H7 (cell line): ENCODE results near the gene PLIN4. TPM values are rescaled to one million over a fixed set of nuclear protein-coding genes. Genes with fewer than 3 reads are reported as not detected.

Source experiments
- DNase-seq: peaks from one replicate; pipeline ENCODE4 v3.0.0; 2012
- H3K27me3 ChIP-seq: 2 replicates; pipeline ENCODE4 v1.6.0; 2011; ENCODE audit warnings: mild to moderate bottlenecking, low read length; ENCODE audit not compliant: control insufficient read depth, insufficient read depth
- H3K36me3 ChIP-seq: replicated peaks from 2 replicates; pipeline ENCODE4 v1.5.1; 2011; ENCODE audit warnings: low read length; ENCODE audit not compliant: control insufficient read depth, insufficient read depth
- H3K4me3 ChIP-seq: 2 replicates; pipeline ENCODE4 v1.5.1; 2011; ENCODE audit warnings: low read depth, mild to moderate bottlenecking, control low read depth, low read length, moderate library complexity; ENCODE audit not compliant: insufficient read depth
- total RNA-seq: library from RNA; depleted of rRNA; stranded (reverse); fragments of >200 nt; shearing (Covaris generic); gene quantifications from 2 replicates; pipeline ENCODE4 v1.2.3, GENCODE V29; 2014

Gene PLIN4
- total RNA-seq, 1 experiment from 2014 or later: 0.10 TPM

- Histone ChIP-seq H3K4me3 (no peak overlapping the region), H3K27me3 (peaks cover 12% of the 10 kb centered on the region), H3K36me3 (no peaks in the 10 kb centered on the region)
- no peak for DNase-seq
These were observed 6.8 kb downstream of the PLIN4 start for GRCh38 chr19:4511300-4512054.

- H3K4me3 ChIP-seq: no peak overlapping the region
- DNase-seq: no peak
- H3K27me3 ChIP-seq: peaks cover 9% of the 10 kb centered on the region
- no peaks in the 10 kb centered on the region; the same call in 1 of the 2 replicates for H3K36me3 ChIP-seq
These were observed 7.6 kb downstream of the PLIN4 start for GRCh38 chr19:4510435-4511255.

GRCh38 chr19:4508698-4509097 is 9.6 kb downstream of the PLIN4 start:
- Histone ChIP-seq H3K27me3 (peaks cover 7% of the 10 kb centered on the region), H3K36me3 (peaks cover 2% of the 10 kb centered on the region), H3K4me3 (no peak overlapping the region)
- peak; percentile 53 for DNase-seq

GRCh38 chr19:4507804-4508203 is 10.5 kb downstream of the PLIN4 start:
- no peak overlapping the region for H3K4me3 ChIP-seq
- peaks cover 3% of the 10 kb centered on the region for H3K36me3 ChIP-seq
- peak; percentile 68 for DNase-seq
- H3K27me3 ChIP-seq: peaks cover 5% of the 10 kb centered on the region

- DNase-seq: no peak
- peaks cover 5% of the 10 kb centered on the region for H3K27me3 ChIP-seq
- H3K36me3 ChIP-seq: peaks cover 4% of the 10 kb centered on the region
- H3K4me3 ChIP-seq: no peak overlapping the region
These were observed 11.2 kb downstream of the PLIN4 start for GRCh38 chr19:4507150-4507452.

- H3K27me3 ChIP-seq: peaks cover 2% of the 10 kb centered on the region
- DNase-seq: peak; percentile 47
- H3K36me3 ChIP-seq: peaks cover 4% of the 10 kb centered on the region
- H3K4me3 ChIP-seq: no peak overlapping the region
These were observed 11.7 kb downstream of the PLIN4 start for GRCh38 chr19:4506449-4507149.

- peak; percentile 53 for DNase-seq
- Histone ChIP-seq H3K36me3 (peaks cover 4% of the 10 kb centered on the region), H3K4me3 (no peak overlapping the region), H3K27me3 (peaks cover 2% of the 10 kb centered on the region)
These were observed 12.5 kb downstream of the PLIN4 start for GRCh38 chr19:4505570-4506448.

- H3K27me3 ChIP-seq: peaks cover 2% of the 10 kb centered on the region; the same call in 1 of the 2 replicates
- peaks cover 4% of the 10 kb centered on the region for H3K36me3 ChIP-seq
- peak; percentile 60 for DNase-seq
- no peak overlapping the region for H3K4me3 ChIP-seq
These were observed 13.3 kb downstream of the PLIN4 start for GRCh38 chr19:4504891-4505569.

GRCh38 chr19:4504297-4504701 is 14.0 kb downstream of the PLIN4 start:
- Histone ChIP-seq H3K36me3 (peaks cover 4% of the 10 kb centered on the region), H3K27me3 (0 out of 2 replicates have a peak, but pooled peaks cover 2% of the 10 kb centered on the region), H3K4me3 (no peak overlapping the region)
- DNase-seq: peak; percentile 65

- peak; percentile 53 for DNase-seq
- H3K4me3 ChIP-seq: no peak overlapping the region
These were observed 14.5 kb downstream of the PLIN4 start for GRCh38 chr19:4503825-4504170.

GRCh38 chr19:4503132-4503824 is 15.0 kb downstream of the PLIN4 start:
- DNase-seq: peak; percentile 67
- H3K36me3 ChIP-seq: peaks cover 4% of the 10 kb centered on the region

More at GRCh38 chr19:4503825-4504170, 14.5 kb downstream of the PLIN4 start:
- Histone ChIP-seq H3K36me3 (peaks cover 4% of the 10 kb centered on the region), H3K27me3 (0 out of 2 replicates have a peak, but pooled peaks cover 2% of the 10 kb centered on the region)

GRCh38 chr19:4502282-4503131 is 15.8 kb downstream of the PLIN4 start:
- DNase-seq: peak; percentile 56
- Histone ChIP-seq H3K27me3 (no peaks in the 10 kb centered on the region), H3K4me3 (no peak overlapping the region), H3K36me3 (peaks cover 10% of the 10 kb centered on the region)

More at GRCh38 chr19:4503132-4503824, 15.0 kb downstream of the PLIN4 start:
- Histone ChIP-seq H3K27me3 (no peaks in the 10 kb centered on the region), H3K4me3 (no peak overlapping the region)
